Measurements from ENCODE around the gene OPALIN.

OPALIN gene

GRCh38 chr10:96338279-96338925, 20.4 kb downstream of the OPALIN start:
- H3K9me3 ChIP-seq (ENCODE audit: control insufficient read depth, insufficient read depth, low read depth, low read length): no peaks in the 10 kb centered on the region; the same call in 1 of the 2 replicates
- H3K4me3 ChIP-seq (ENCODE audit: low read depth, low read length): no peak overlapping the region
- peaks cover 34% of the 10 kb centered on the region for H3K4me1 ChIP-seq (ENCODE audit: control insufficient read depth, insufficient read depth, low read length)
- H3K36me3 ChIP-seq (ENCODE audit: control insufficient read depth, insufficient read depth, low read length): no peaks in the 10 kb centered on the region
- no peak overlapping the region for H3K27ac ChIP-seq (ENCODE audit: low read depth, low read length)
- H3K9ac ChIP-seq (ENCODE audit: low read length): no peak overlapping the region
- H3K27me3 ChIP-seq (ENCODE audit: control insufficient read depth, insufficient read depth, low read length): no peaks in the 10 kb centered on the region

GRCh38 chr10:96337106-96337505, 21.7 kb downstream of the OPALIN start:
- H3K27me3 ChIP-seq (ENCODE audit: control insufficient read depth, insufficient read depth, low read length): no peaks in the 10 kb centered on the region
- H3K9ac ChIP-seq (ENCODE audit: low read length): no peak overlapping the region
- no peaks in the 10 kb centered on the region for H3K36me3 ChIP-seq (ENCODE audit: control insufficient read depth, insufficient read depth, low read length)
- no peak overlapping the region for H3K27ac ChIP-seq (ENCODE audit: low read depth, low read length)
- peaks cover 34% of the 10 kb centered on the region for H3K4me1 ChIP-seq (ENCODE audit: control insufficient read depth, insufficient read depth, low read length)
- no peaks in the 10 kb centered on the region for H3K9me3 ChIP-seq (ENCODE audit: control insufficient read depth, insufficient read depth, low read depth, low read length)
- no peak overlapping the region for H3K4me3 ChIP-seq (ENCODE audit: low read depth, low read length)

- Histone ChIP-seq H3K9ac (ENCODE audit: low read length) (no peak overlapping the region), H3K4me1 (ENCODE audit: control insufficient read depth, insufficient read depth, low read length) (peaks cover 17% of the 10 kb centered on the region), H3K27me3 (ENCODE audit: control insufficient read depth, insufficient read depth, low read length) (no peaks in the 10 kb centered on the region), H3K4me3 (ENCODE audit: low read depth, low read length) (no peak overlapping the region), H3K27ac (ENCODE audit: low read depth, low read length) (no peak overlapping the region), H3K9me3 (ENCODE audit: control insufficient read depth, insufficient read depth, low read depth, low read length) (no peaks in the 10 kb centered on the region), H3K36me3 (ENCODE audit: control insufficient read depth, insufficient read depth, low read length) (no peaks in the 10 kb centered on the region)
Measured at GRCh38 chr10:96334616-96335526, 23.9 kb downstream of the OPALIN start.

GRCh38 chr10:96333101-96333500, 25.7 kb downstream of the OPALIN start:
- H3K9ac ChIP-seq (ENCODE audit: low read length): no peak overlapping the region
- H3K27me3 ChIP-seq (ENCODE audit: control insufficient read depth, insufficient read depth, low read length): no peaks in the 10 kb centered on the region
- H3K4me1 ChIP-seq (ENCODE audit: control insufficient read depth, insufficient read depth, low read length): peaks cover 4% of the 10 kb centered on the region; the same call in 1 of the 2 replicates
- H3K9me3 ChIP-seq (ENCODE audit: control insufficient read depth, insufficient read depth, low read depth, low read length): no peaks in the 10 kb centered on the region
- H3K36me3 ChIP-seq (ENCODE audit: control insufficient read depth, insufficient read depth, low read length): no peaks in the 10 kb centered on the region
- no peak overlapping the region for H3K27ac ChIP-seq (ENCODE audit: low read depth, low read length)
- no peak overlapping the region for H3K4me3 ChIP-seq (ENCODE audit: low read depth, low read length)

GRCh38 chr10:96327462-96327861, 31.3 kb downstream of the OPALIN start:
- Histone ChIP-seq H3K9ac (ENCODE audit: low read length) (no peak overlapping the region), H3K36me3 (ENCODE audit: control insufficient read depth, insufficient read depth, low read length) (no peaks in the 10 kb centered on the region), H3K4me3 (ENCODE audit: low read depth, low read length) (no peak overlapping the region), H3K9me3 (ENCODE audit: control insufficient read depth, insufficient read depth, low read depth, low read length) (no peaks in the 10 kb centered on the region), H3K4me1 (ENCODE audit: control insufficient read depth, insufficient read depth, low read length) (no peaks in the 10 kb centered on the region; the same call in 1 of the 2 replicates), H3K27ac (ENCODE audit: low read depth, low read length) (no peak overlapping the region), H3K27me3 (ENCODE audit: control insufficient read depth, insufficient read depth, low read length) (no peaks in the 10 kb centered on the region)

- Histone ChIP-seq H3K9me3 (ENCODE audit: control insufficient read depth, insufficient read depth, low read depth, low read length) (no peaks in the 10 kb centered on the region), H3K4me3 (ENCODE audit: low read depth, low read length) (no peak overlapping the region), H3K9ac (ENCODE audit: low read length) (no peak overlapping the region), H3K36me3 (ENCODE audit: control insufficient read depth, insufficient read depth, low read length) (no peaks in the 10 kb centered on the region), H3K27ac (ENCODE audit: low read depth, low read length) (no peak overlapping the region), H3K27me3 (ENCODE audit: control insufficient read depth, insufficient read depth, low read length) (no peaks in the 10 kb centered on the region), H3K4me1 (ENCODE audit: control insufficient read depth, insufficient read depth, low read length) (no peaks in the 10 kb centered on the region; the same call in 1 of the 2 replicates)
Measured at GRCh38 chr10:96325719-96326373, 33.0 kb downstream of the OPALIN start.

GRCh38 chr10:96324447-96324846, 34.4 kb downstream of the OPALIN start:
- no peak overlapping the region for H3K27ac ChIP-seq (ENCODE audit: low read depth, low read length)
- H3K36me3 ChIP-seq (ENCODE audit: control insufficient read depth, insufficient read depth, low read length): no peaks in the 10 kb centered on the region
- H3K4me1 ChIP-seq (ENCODE audit: control insufficient read depth, insufficient read depth, low read length): peaks cover 10% of the 10 kb centered on the region
- H3K4me3 ChIP-seq (ENCODE audit: low read depth, low read length): no peak overlapping the region
- H3K9me3 ChIP-seq (ENCODE audit: control insufficient read depth, insufficient read depth, low read depth, low read length): no peaks in the 10 kb centered on the region
- H3K27me3 ChIP-seq (ENCODE audit: control insufficient read depth, insufficient read depth, low read length): no peaks in the 10 kb centered on the region
- H3K9ac ChIP-seq (ENCODE audit: low read length): no peak overlapping the region

- H3K4me3 ChIP-seq (ENCODE audit: low read depth, low read length): no peak overlapping the region
- H3K4me1 ChIP-seq (ENCODE audit: control insufficient read depth, insufficient read depth, low read length): peaks cover 10% of the 10 kb centered on the region
- H3K9ac ChIP-seq (ENCODE audit: low read length): no peak overlapping the region
- H3K36me3 ChIP-seq (ENCODE audit: control insufficient read depth, insufficient read depth, low read length): no peaks in the 10 kb centered on the region
- no peaks in the 10 kb centered on the region for H3K27me3 ChIP-seq (ENCODE audit: control insufficient read depth, insufficient read depth, low read length)
- no peaks in the 10 kb centered on the region for H3K9me3 ChIP-seq (ENCODE audit: control insufficient read depth, insufficient read depth, low read depth, low read length)
- no peak overlapping the region for H3K27ac ChIP-seq (ENCODE audit: low read depth, low read length)
Measured at GRCh38 chr10:96322275-96322674, 36.5 kb downstream of the OPALIN start.

- H3K9ac ChIP-seq (ENCODE audit: low read length): no peak overlapping the region
- H3K36me3 ChIP-seq (ENCODE audit: control insufficient read depth, insufficient read depth, low read length): no peaks in the 10 kb centered on the region
- no peaks in the 10 kb centered on the region for H3K27me3 ChIP-seq (ENCODE audit: control insufficient read depth, insufficient read depth, low read length)
- no peak overlapping the region for H3K27ac ChIP-seq (ENCODE audit: low read depth, low read length)
- no peak overlapping the region for H3K4me3 ChIP-seq (ENCODE audit: low read depth, low read length)
- H3K9me3 ChIP-seq (ENCODE audit: control insufficient read depth, insufficient read depth, low read depth, low read length): no peaks in the 10 kb centered on the region
- peaks cover 10% of the 10 kb centered on the region for H3K4me1 ChIP-seq (ENCODE audit: control insufficient read depth, insufficient read depth, low read length)
Measured at GRCh38 chr10:96321822-96322221, 37.0 kb downstream of the OPALIN start.

- H3K4me3 ChIP-seq (ENCODE audit: low read depth, low read length): no peak overlapping the region
- H3K4me1 ChIP-seq (ENCODE audit: control insufficient read depth, insufficient read depth, low read length): peaks cover 14% of the 10 kb centered on the region
- no peak overlapping the region for H3K9ac ChIP-seq (ENCODE audit: low read length)
- no peak overlapping the region for H3K27ac ChIP-seq (ENCODE audit: low read depth, low read length)
- H3K36me3 ChIP-seq (ENCODE audit: control insufficient read depth, insufficient read depth, low read length): no peaks in the 10 kb centered on the region
- H3K9me3 ChIP-seq (ENCODE audit: control insufficient read depth, insufficient read depth, low read depth, low read length): no peaks in the 10 kb centered on the region
- no peaks in the 10 kb centered on the region for H3K27me3 ChIP-seq (ENCODE audit: control insufficient read depth, insufficient read depth, low read length)
Measured at GRCh38 chr10:96319754-96320474, 38.9 kb downstream of the OPALIN start.

Measured in HUES6 (cell line).